ENCODE data around the gene RTN3. TPM values are rescaled to one million over a fixed set of nuclear protein-coding genes. Genes with fewer than 3 reads are reported as not detected.
"Not testable (repeated sequence)": the region's sequence is repeated elsewhere in the genome, so short reads cannot be mapped to it uniquely, and the experiment has no call there.

RTN3 gene
- total RNA-seq, 1 donor from 2014 or later = 29.0 TPM

DNA sequence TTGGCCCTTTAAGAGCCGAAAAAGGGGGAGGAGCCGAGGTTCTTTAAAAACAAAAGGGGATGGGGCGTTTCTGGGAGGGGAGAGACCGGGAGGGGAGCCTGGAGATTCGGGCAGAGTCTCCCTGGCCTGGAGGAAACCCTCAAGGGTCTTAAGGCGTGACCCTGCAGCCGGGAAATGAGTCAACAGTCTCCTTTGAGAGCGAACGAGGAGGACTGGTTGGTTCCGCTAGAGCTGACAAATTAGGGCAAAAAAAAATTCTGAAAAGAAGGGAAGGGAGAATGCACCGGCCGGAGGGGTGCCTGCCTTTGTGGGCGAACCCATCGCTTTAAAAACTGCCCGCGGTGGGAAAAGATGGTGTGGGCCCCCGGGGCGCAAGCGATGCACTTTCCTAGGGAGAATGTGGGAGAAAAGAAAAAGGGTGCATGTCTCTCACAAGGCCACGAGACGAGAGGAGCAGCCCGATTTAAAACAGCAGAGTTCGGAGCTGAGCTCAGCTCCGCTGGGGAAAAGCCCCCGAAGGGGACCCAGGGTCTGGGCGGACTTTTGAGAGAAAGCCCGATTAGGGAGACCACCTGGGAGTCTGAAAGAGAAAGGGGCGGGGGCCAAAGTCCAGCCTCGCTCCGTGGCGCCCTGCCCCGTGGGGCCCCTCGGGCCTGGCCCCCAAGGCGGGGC, 86.4 kb downstream of the RTN3 start:
- TF ChIP-seq, protein P1, sequence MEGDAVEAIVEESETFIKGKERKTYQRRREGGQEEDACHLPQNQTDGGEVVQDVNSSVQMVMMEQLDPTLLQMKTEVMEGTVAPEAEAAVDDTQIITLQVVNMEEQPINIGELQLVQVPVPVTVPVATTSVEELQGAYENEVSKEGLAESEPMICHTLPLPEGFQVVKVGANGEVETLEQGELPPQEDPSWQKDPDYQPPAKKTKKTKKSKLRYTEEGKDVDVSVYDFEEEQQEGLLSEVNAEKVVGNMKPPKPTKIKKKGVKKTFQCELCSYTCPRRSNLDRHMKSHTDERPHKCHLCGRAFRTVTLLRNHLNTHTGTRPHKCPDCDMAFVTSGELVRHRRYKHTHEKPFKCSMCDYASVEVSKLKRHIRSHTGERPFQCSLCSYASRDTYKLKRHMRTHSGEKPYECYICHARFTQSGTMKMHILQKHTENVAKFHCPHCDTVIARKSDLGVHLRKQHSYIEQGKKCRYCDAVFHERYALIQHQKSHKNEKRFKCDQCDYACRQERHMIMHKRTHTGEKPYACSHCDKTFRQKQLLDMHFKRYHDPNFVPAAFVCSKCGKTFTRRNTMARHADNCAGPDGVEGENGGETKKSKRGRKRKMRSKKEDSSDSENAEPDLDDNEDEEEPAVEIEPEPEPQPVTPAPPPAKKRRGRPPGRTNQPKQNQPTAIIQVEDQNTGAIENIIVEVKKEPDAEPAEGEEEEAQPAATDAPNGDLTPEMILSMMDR (IDR thresholded peaks at IDR 0.05; ENCODE audit: insufficient read depth, low read length, severe bottlenecking) = no peak
- H3K27me3 ChIP-seq (ENCODE audit: control insufficient read depth, insufficient read depth, low read length) = no peaks in the 10 kb centered on the region
- peak overlapping the region; percentile 48 for H3K4me3 ChIP-seq (ENCODE audit: low read depth, low read length)
- FAIRE-seq (no peak), DNase-seq (ENCODE audit: low read depth) (peak; percentile 56)
- no peaks in the 10 kb centered on the region for H3K36me3 ChIP-seq (ENCODE audit: control insufficient read depth, insufficient read depth, low read length)

DNA sequence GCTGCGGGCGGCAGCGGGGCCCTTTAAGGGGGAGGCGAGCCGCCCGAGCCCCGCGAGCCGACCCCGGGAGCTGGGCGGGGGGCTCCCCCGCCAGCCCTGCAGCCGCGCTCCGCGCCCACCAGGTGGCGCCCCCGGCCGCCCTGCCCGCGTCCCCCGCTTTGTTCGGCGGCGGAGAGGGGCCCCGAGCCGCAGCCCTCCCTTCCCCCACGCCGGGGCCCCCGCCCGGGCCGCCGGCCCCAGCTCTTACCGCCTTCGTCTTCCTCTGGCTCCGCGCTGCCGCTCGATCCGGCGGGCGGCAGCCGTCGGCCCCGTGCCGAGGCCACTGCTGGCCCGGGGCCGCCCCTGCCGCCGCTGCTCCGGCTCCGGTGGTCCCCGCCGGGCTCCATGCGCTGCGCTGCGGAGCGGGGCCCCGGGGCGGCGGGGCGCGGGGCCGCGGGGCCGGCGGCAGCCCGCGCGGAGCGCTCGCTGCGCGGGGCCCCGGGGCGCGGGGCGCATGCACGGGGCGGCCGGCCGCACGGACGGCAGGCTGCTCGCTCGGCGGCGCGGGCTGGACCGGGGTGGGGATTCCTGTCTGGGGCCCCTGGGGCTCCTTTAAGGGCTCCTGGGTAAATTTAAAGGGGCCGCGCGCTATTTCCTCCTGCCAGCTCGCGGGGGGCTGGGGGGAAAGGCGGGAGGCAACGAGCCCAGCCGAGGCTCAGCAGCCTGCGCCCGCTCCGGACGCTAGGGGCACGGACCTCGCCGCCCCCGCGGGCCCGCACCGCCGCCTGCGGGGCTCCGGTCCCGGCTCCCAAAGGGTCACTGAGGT, 87.1 kb downstream of the RTN3 start, which contains the start of gene ZFTA:
Gene ZFTA, minus strand, starts transcription at position 539 of the 805 bp plus-strand sequence. Its CDS starts 153 bp downstream, at position 386.
- no peaks in the 10 kb centered on the region for H3K27me3 ChIP-seq (ENCODE audit: control insufficient read depth, insufficient read depth, low read length)
- peak within 1 kb of the TSS; percentile 48 for H3K4me3 ChIP-seq (ENCODE audit: low read depth, low read length)
- H3K36me3 ChIP-seq (ENCODE audit: control insufficient read depth, insufficient read depth, low read length) = no peaks in the 10 kb centered on the region
- FAIRE-seq (no peak), DNase-seq (ENCODE audit: low read depth) (no peak)
- TF ChIP-seq, protein P1 (IDR thresholded peaks at IDR 0.05; ENCODE audit: insufficient read depth, low read length, severe bottlenecking) = peak; percentile 50

DNA sequence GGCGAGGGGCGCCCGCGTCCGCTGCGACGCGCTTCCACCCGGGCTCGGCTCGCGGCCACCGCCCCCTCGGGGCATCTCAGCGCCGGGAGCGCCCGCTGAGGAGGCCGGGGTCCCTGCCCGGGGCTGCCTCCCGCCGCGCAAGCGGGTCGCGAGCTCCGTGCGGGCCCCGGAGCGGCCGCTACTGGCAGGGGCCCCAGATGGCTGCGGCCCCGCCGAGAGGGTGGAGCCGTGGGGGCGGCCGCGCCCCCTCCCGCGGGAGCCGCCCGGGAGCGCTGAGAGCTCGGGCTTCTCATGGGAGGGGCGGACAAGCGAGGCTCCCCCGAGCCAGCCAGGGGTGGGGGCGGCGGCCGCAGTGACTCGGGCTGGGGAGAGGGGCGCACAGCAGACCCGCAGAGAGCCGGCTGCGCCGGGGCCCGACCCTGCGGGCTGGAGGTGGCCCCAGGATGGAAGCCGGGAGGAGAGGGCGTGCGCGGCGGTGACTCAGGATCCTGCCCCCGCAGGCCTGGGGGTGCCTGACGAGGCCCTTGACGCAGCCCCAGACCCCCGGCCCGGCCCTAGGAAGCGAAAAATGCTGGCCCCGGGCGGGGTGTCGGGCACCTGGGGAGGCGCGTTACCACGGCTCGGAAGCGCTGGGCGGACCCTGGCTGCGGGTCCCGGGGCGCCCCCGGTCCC, 87.9 kb downstream of the RTN3 start:
- TF ChIP-seq, protein P1 (IDR thresholded peaks at IDR 0.05; ENCODE audit: insufficient read depth, low read length, severe bottlenecking) = no peak
- DNase-seq (ENCODE audit: low read depth) (peak; percentile 29), FAIRE-seq (no peak)
- peak overlapping the region; percentile 48 for H3K4me3 ChIP-seq (ENCODE audit: low read depth, low read length)
- no peaks in the 10 kb centered on the region for H3K27me3 ChIP-seq (ENCODE audit: control insufficient read depth, insufficient read depth, low read length)
- H3K36me3 ChIP-seq (ENCODE audit: control insufficient read depth, insufficient read depth, low read length) = no peaks in the 10 kb centered on the region

DNA sequence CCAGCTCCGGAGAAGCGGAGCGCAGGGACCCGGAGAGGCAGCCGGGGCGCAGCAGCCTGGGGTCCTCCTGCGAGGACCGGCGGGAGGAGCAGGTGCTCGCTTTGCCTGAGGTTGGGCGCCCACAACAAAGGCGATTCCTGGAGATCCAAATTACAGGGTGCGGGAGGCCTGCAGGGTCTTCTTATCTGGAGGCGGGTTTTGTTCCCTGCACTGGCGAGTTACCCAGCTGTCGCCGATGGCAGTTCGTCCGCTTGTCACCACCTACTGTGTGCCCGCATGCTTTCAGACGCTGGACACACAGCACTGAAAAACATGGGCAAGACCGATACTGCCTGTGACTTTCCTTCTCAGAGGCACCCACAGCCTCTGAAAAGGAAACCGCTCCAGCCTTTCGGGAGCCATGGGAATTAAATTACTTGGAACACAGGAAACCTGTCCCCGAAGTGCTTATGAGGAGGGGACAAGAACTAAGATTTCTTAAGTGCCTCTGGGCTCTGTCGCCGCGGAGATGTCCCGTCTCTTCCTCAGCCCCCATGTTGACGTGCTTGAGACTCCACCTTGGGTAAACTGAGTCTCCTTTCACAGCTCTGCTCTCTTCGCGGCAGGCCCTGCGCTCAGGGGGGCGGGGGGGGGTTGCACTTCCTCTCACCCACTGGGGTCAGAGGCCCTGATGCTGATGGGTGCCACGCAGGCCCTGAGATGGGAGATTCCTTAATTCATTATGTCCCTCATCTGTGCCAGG, 88.6 kb downstream of the RTN3 start:
- H3K4me3 ChIP-seq (ENCODE audit: low read depth, low read length) = peak overlapping the region; percentile 48
- no peak for FAIRE-seq
- no peak for DNase-seq (ENCODE audit: low read depth)
- H3K27me3 ChIP-seq (ENCODE audit: control insufficient read depth, insufficient read depth, low read length) = no peaks in the 10 kb centered on the region
- TF ChIP-seq, protein P1 (IDR thresholded peaks at IDR 0.05; ENCODE audit: insufficient read depth, low read length, severe bottlenecking) = no peak
- H3K36me3 ChIP-seq (ENCODE audit: control insufficient read depth, insufficient read depth, low read length) = no peaks in the 10 kb centered on the region

DNA sequence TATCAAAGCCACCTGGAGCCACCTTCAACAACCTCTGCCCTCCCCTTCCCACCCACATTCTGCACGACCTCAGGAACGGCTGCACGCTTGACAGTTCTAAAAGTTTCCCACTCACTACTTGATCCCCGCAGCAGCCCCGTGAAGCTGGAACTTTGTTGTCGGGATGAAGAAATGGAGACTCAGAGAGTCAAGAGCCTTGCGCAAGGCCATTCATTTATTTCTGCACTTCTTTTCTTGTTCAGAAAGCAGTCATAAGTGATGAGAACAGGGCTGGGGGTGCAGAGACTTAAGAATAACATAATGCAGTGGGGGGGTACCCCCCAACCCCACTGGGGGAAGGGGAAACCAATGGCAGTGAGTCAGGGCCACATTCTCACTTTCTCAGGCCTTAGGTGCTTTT, 89.5 kb downstream of the RTN3 start:
- no peak for FAIRE-seq
- no peaks in the 10 kb centered on the region for H3K36me3 ChIP-seq (ENCODE audit: control insufficient read depth, insufficient read depth, low read length)
- H3K27me3 ChIP-seq (ENCODE audit: control insufficient read depth, insufficient read depth, low read length) = no peaks in the 10 kb centered on the region
- TF ChIP-seq, protein P1 (IDR thresholded peaks at IDR 0.05; ENCODE audit: insufficient read depth, low read length, severe bottlenecking) = no peak
- DNase-seq (ENCODE audit: low read depth) = no peak
- no peak overlapping the region for H3K4me3 ChIP-seq (ENCODE audit: low read depth, low read length)

DNA sequence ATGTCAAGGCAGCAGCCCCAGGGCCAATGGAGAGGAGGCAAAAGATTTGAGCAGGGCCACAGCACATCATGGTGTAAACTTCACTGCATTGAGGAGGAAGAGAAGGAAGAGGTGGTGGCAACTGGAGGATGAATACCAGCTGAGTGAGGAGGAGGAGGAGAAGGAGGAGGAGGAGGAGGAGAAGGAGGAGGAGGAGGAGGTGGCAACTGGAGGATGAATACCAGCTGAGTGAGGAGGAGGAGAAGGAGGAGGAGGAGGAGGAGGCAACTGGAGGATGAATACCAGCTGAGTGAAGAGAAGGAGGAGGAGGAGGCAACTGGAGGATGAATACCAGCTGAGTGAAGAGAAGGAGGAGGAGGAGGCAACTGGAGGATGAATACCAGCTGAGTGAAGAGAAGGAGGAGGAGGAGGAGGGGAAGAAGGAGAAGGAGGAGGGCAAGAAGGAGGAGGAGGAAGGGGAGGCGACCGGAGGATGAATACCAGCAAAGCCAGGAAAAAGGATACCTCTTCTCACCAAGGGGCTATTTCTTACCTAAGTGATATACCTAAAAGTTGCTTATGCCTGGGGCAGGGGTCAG, 90.5 kb downstream of the RTN3 start:
- not testable (repeated sequence) for H3K36me3 ChIP-seq (ENCODE audit: control insufficient read depth, insufficient read depth, low read length); H3K4me3 ChIP-seq (ENCODE audit: low read depth, low read length); H3K27me3 ChIP-seq (ENCODE audit: control insufficient read depth, insufficient read depth, low read length); DNase-seq (ENCODE audit: low read depth); FAIRE-seq
